WI38 (cell line): ENCODE measurements around the gene SLC45A1.

Experiments used
- H3K4me3 ChIP-seq: 2 replicates; pipeline ENCODE4 v1.5.1; 2011; ENCODE audit warnings: low read depth, mild to moderate bottlenecking, control low read depth, low read length
- CTCF ChIP-seq: IDR thresholded peaks from 2 replicates; pipeline ENCODE4 v1.5.1; 2012; ENCODE audit warnings: low read depth, mild to moderate bottlenecking, control low read depth, low read length

Gene SLC45A1

GRCh38 chr1:8365661-8366362 is 47.9 kb downstream of the SLC45A1 start:
- no peak for TF ChIP-seq CTCF
- H3K4me3 ChIP-seq = no peak overlapping the region

GRCh38 chr1:8367571-8368194 is 49.8 kb downstream of the SLC45A1 start:
- TF ChIP-seq CTCF = no peak
- H3K4me3 ChIP-seq = no peak overlapping the region

DNA sequence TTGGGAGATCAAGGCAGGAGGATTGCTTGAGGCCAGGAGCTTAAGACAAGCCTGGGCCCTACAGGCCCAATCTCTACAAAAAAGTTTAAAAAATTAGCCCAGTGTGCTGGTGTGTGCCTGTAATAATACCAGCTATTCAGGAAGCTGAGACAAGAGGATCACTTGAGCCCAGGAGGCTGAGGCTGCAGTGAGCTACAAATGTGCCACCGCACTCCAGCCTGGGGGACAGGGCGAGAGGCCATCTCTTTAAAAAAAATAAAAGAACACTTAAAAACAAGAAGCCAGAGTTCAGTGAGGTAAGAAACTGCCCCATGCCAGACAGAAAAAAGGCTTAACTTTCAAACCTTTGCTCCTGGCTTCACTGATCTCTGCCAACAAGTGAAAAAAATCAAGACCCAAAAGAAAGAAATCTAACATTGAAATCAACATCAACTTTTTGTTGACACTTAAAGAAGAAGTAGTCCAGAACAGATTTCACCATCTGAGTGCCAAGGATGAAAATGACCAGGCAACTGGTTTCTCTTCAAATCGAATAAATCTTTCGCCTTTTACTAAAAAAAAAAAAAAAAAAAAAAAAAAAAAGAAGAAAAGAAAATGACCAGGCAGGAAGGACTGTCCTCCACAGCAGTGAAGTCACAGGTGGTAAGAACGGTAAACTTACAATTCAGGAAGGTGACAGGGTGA is 51.2 kb downstream of the SLC45A1 start:
- no peak for TF ChIP-seq CTCF
- no peak overlapping the region for H3K4me3 ChIP-seq

DNA sequence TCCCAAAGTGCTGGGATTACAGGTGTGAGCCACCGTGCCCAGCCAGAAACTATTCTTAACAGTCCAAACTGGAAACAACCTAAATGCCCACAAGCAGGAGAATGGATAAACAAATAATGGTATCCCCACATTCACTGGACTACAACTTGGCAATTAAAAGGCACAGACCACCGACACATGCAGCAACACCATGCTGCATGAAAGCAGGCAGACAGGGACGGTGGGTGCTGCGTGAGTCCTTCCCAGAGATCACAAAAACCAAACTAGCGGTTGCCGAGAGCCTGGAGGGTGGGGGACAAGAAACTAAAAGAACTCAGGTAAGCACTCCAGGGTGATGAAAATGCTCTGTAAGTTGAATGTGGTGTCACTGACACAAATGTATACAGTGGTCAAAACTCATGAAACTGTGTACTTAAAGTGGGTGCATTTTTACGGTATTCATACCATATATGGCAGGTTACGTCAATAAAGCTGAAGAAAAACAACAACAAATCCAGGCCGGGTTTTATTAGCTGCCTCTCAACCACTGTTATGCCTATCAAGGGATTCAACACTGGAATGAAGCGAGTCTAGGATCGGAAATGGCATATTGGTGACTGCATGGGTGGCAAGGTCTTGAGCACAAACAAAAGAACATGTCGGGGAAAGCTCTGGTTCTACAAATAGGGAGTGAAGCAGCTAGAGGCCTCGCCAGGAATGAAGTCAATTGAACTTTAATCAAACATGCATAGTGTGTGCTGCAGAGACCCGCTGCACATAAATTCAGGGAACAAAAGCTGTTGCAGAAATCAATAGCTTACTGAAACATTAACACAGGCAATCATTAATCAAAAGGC is 52.4 kb downstream of the SLC45A1 start:
- no peak overlapping the region for H3K4me3 ChIP-seq
- no peak for TF ChIP-seq CTCF

DNA sequence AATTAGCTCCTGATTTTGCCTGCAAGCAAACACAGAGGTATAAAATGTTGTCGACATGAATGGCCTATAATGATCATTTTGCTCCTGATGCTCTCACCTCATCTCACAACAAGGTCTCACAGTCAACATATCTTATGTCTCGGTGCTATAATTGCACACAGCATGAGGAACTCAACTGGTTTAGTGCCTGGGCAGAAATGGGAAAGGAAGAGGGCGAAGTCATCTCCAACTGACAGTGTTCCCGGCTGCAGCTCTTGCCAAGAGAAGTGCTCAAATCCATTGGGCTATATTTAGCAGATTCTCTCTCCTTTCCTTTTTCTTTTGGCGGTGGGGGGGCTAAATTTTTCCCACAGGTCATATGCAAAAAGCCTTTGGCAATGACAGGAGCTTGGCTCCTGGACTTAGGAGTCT is 53.0 kb downstream of the SLC45A1 start:
- H3K4me3 ChIP-seq = no peak overlapping the region
- no peak for TF ChIP-seq CTCF

DNA sequence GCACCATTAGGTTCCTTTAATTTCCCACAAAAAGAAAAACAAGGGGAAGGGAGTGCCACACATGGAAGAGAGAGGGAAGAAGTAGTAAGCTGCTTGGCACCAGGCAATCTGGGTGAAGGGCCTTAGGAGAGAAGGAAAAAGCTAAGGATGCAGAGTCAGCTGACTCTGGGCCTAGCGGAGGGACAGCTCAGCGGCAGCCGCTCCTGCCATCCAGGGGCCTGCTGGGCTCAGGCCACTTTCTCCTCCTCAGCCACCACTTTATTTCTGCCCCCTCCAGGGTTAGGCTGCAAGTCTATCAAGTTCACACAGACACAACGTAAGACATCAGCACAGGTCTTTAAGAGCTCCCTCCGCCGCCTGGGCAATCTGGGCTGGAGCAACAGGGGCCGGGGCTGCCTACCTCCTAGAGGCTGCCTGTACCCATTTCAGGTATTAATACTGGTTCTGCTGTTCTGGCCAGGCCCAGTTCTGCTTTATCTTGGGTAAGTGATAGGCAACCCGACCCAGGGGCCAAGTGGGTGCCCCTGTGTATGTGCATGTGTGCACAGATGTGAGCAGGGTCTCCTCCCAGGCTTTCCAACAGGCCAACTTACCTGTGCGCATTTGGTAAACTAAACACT is 53.6 kb downstream of the SLC45A1 start:
- TF ChIP-seq CTCF = no peak
- H3K4me3 ChIP-seq = no peak overlapping the region
